Calu3 (cell line): Measurements from ENCODE around the gene STXBP4. TPM values are rescaled to one million over a fixed set of nuclear protein-coding genes. Genes with fewer than 3 reads are reported as not detected.

Source experiments
- BruUV-seq: library from RNA; stranded (reverse); fragments of 400-500 nt; replicated peaks from 2 replicates; lab custom pipeline; 2021; lab: Mats Ljungman, UMichigan
- CTCF ChIA-PET: fragments of 300-600 bp; sonication (Branson Sonifier 250); formaldehyde crosslinking; loops from one replicate; lab custom pipeline; 2022; ENCODE audit warnings: antibody characterized with exemption; lab: Charles Lee
- DNase-seq: peaks from one replicate; pipeline ENCODE4 v3.0.0; 2022
- H3K27ac Mint-ChIP-seq: one replicate; pipeline ENCODE4 v1.8.0; 2022; ENCODE audit warnings: mixed read lengths; ENCODE audit not compliant: unreplicated experiment
- H3K27me3 Mint-ChIP-seq: one replicate; pipeline ENCODE4 v1.8.0; 2022; ENCODE audit warnings: mixed read lengths; ENCODE audit not compliant: unreplicated experiment
- H3K36me3 Mint-ChIP-seq: one replicate; pipeline ENCODE4 v1.8.0; 2022; ENCODE audit warnings: mild to moderate bottlenecking, moderate library complexity, mixed read lengths; ENCODE audit not compliant: insufficient read depth, unreplicated experiment
- H3K4me1 Mint-ChIP-seq: one replicate; pipeline ENCODE4 v1.8.0; 2022; ENCODE audit warnings: mild to moderate bottlenecking, low read depth, mixed read lengths; ENCODE audit not compliant: unreplicated experiment
- H3K4me3 Mint-ChIP-seq: one replicate; pipeline ENCODE4 v1.8.0; 2022; ENCODE audit warnings: mild to moderate bottlenecking, low read depth, moderate library complexity, mixed read lengths; ENCODE audit not compliant: unreplicated experiment
- H3K9me3 Mint-ChIP-seq: one replicate; pipeline ENCODE4 v1.8.0; 2022; ENCODE audit warnings: low read depth, mixed read lengths; ENCODE audit not compliant: unreplicated experiment
- CTCF ChIP-seq: fragments of 200-600 bp; IDR thresholded peaks from one replicate; pipeline ENCODE4 v1.8.0; 2022; ENCODE audit warnings: antibody characterized with exemption; ENCODE audit not compliant: unreplicated experiment
- intact Hi-C: fragments of 100-400 bp; cut with micrococcal nuclease; formaldehyde crosslinking; loops from one replicate; pipeline ENCODE4 v1.10.0; 2022; ENCODE audit not compliant: unreplicated experiment
- total RNA-seq: library from RNA; stranded (reverse); gene quantifications from 2 replicates; pipeline ENCODE4 v1.2.3, GENCODE V29; 2022

STXBP4 gene
- total RNA-seq, 1 experiment from 2014 or later, result 9.2 TPM

- Mint-ChIP-seq H3K36me3 (no peaks in the 10 kb centered on the region), H3K27me3 (no peaks in the 10 kb centered on the region), H3K9me3 (no peaks in the 10 kb centered on the region), H3K27ac (no peak overlapping the region), H3K4me1 (no peaks in the 10 kb centered on the region), H3K4me3 (no peak overlapping the region)
- no peak for TF ChIP-seq CTCF
- intact Hi-C loops, result no loop called here
- CTCF ChIA-PET, result no interaction called here
- no TSS peak for BruUV-seq
- DNase-seq, result no peak
Measured at GRCh38 chr17:55160501-55160900, 191.9 kb downstream of the STXBP4 start.

- Mint-ChIP-seq H3K4me3 (no peak overlapping the region), H3K9me3 (no peaks in the 10 kb centered on the region), H3K4me1 (no peaks in the 10 kb centered on the region), H3K27ac (no peak overlapping the region), H3K27me3 (no peaks in the 10 kb centered on the region), H3K36me3 (no peaks in the 10 kb centered on the region)
- CTCF ChIA-PET, result no interaction called here
- DNase-seq, result no peak
- no peak for TF ChIP-seq CTCF
- intact Hi-C loops, result no loop called here
- no TSS peak for BruUV-seq
Measured at GRCh38 chr17:55161935-55162555, 193.5 kb downstream of the STXBP4 start.

- intact Hi-C loops, result no loop called here
- Mint-ChIP-seq H3K27me3 (no peaks in the 10 kb centered on the region), H3K4me1 (no peaks in the 10 kb centered on the region), H3K27ac (no peak overlapping the region), H3K36me3 (no peaks in the 10 kb centered on the region), H3K9me3 (no peaks in the 10 kb centered on the region), H3K4me3 (no peak overlapping the region)
- BruUV-seq, result no TSS peak
- CTCF ChIA-PET, result no interaction called here
- no peak for DNase-seq
- TF ChIP-seq CTCF, result no peak
Measured at GRCh38 chr17:55162556-55162946, 194.0 kb downstream of the STXBP4 start.

GRCh38 chr17:55163408-55163807, 194.8 kb downstream of the STXBP4 start:
- no peak for TF ChIP-seq CTCF
- Mint-ChIP-seq H3K9me3 (no peaks in the 10 kb centered on the region), H3K4me3 (no peak overlapping the region), H3K36me3 (no peaks in the 10 kb centered on the region), H3K27ac (no peak overlapping the region), H3K4me1 (no peaks in the 10 kb centered on the region), H3K27me3 (no peaks in the 10 kb centered on the region)
- BruUV-seq, result no TSS peak
- DNase-seq, result no peak
- intact Hi-C loops, result no loop called here
- CTCF ChIA-PET, result no interaction called here
